OCI-LY1 (cell line): ENCODE results near the gene ZNF93.

ENCODE experiments used
- CTCF ChIP-seq: fragments of 200-600 bp; sonication (generic), shearing (Covaris generic); IDR thresholded peaks from 2 replicates; pipeline ENCODE4 v1.5.1; 2017; ENCODE audit warnings: mild to moderate bottlenecking, antibody characterized with exemption, low read length, moderate library complexity, mixed read lengths
- EZH2 ChIP-seq: fragments of 200-600 bp; sonication (generic), shearing (Covaris generic); IDR thresholded peaks from 2 replicates; pipeline ENCODE4 v1.8.0; 2017; ENCODE audit warnings: borderline replicate concordance, mixed run types, mild to moderate bottlenecking, antibody characterized with exemption, low read length, moderate library complexity, mixed read lengths

GRCh38 chr19:19946226-19946625, 45.5 kb downstream of the ZNF93 start:
- TF ChIP-seq CTCF (no peak), EZH2 (no peak)
